B cell (primary cell): ENCODE results near the gene CACNA2D3. TPM values are rescaled to one million over a fixed set of nuclear protein-coding genes. Genes with fewer than 3 reads are reported as not detected.

Experiments used
- ATAC-seq: fragments of 200-7000 bp; cut with Tn5 transposase; one replicate; pipeline ENCODE4 v1.10.0; 2021; ENCODE audit warnings: low read depth, mild to moderate bottlenecking, moderate number of reproducible peaks, moderate library complexity
- CTCF ChIA-PET: fragments of 350-600 bp; sonication (Branson Sonifier 250); formaldehyde crosslinking; loops from one replicate; lab custom pipeline; 2021; ENCODE audit warnings: antibody characterized with exemption, inconsistent platforms; lab: Charles Lee
- POLR2A ChIA-PET: fragments of 350-600 bp; sonication (Branson Sonifier 250); formaldehyde crosslinking; loops from one replicate; lab custom pipeline; 2021; ENCODE audit warnings: antibody characterized with exemption; lab: Charles Lee
- DNase-seq: peaks from one replicate; pipeline ENCODE4 v3.0.0; 2013
- H2AFZ ChIP-seq: 2 replicates; pipeline ENCODE4 v1.6.1; 2012; ENCODE audit warnings: mild to moderate bottlenecking, low read depth, low read length; ENCODE audit not compliant: insufficient read depth, poor library complexity, severe bottlenecking
- H3K27ac ChIP-seq, 2 donors: 1 replicate in 1 of 2; 2 replicates in 1 of 2; pipeline ENCODE4 v1.5.1; 2012 to 2013; ENCODE audit warnings: low read length in 2 of 2, mild to moderate bottlenecking in 2 of 2, moderate library complexity in 1 of 2
- H3K27me3 ChIP-seq, 4 experiments: fragments of 200-600 bp in 1 of 4; sonication (generic) in 1 of 4; replicated peaks in 1 of 4; 1 replicate in 2 of 4; 2 replicates in 2 of 4; pipeline versions ENCODE4 v1.6.1 to v1.7.0; 2013 to 2016; ENCODE audit warnings: low read length in 3 of 4, mild to moderate bottlenecking in 2 of 4, mixed read lengths in 1 of 4, moderate library complexity in 1 of 4; ENCODE audit not compliant: insufficient read depth in 4 of 4, control insufficient read depth in 3 of 4; ENCODE audit errors: control extremely low read depth in 1 of 4
- H3K36me3 ChIP-seq, 2 experiments: replicated peaks in 1 of 2; 1 replicate in 1 of 2; 2 replicates in 1 of 2; pipeline versions ENCODE4 v1.6.1 to v1.7.1; 2013; ENCODE audit warnings: low read length in 1 of 2; ENCODE audit not compliant: insufficient read depth in 2 of 2, control insufficient read depth in 1 of 2; ENCODE audit errors: control extremely low read depth in 1 of 2, extremely low read depth in 1 of 2
- H3K4me1 ChIP-seq, 2 donors: fragments of 200-600 bp in 1 of 2; sonication (generic) in 1 of 2; 1 replicate in 1 of 2; 2 replicates in 1 of 2; pipeline versions ENCODE4 v1.5.1 to v1.6.1; 2013 to 2017; ENCODE audit warnings: low read length in 2 of 2; ENCODE audit not compliant: control insufficient read depth in 2 of 2, insufficient read depth in 2 of 2
- H3K4me2 ChIP-seq: replicated peaks from 2 replicates; pipeline ENCODE3; 2012; ENCODE audit warnings: mild to moderate bottlenecking, low read depth, low read length; ENCODE audit not compliant: poor library complexity, severe bottlenecking
- H3K4me3 ChIP-seq, 5 experiments: fragments of 200-600 bp in 1 of 5; sonication (generic) in 1 of 5; 1 replicate in 3 of 5; 2 replicates in 2 of 5; pipeline versions ENCODE4 v1.5.1 to v1.7.0; 2011 to 2016; ENCODE audit warnings: low read length in 4 of 5, mild to moderate bottlenecking in 4 of 5, low read depth in 2 of 5, control low read depth in 1 of 5, moderate library complexity in 1 of 5; ENCODE audit not compliant: insufficient read depth in 1 of 5; ENCODE audit errors: control extremely low read depth in 1 of 5, extremely low read depth in 1 of 5
- H3K79me2 ChIP-seq: fragments of 200-600 bp; sonication (generic); one replicate; pipeline ENCODE4 v1.6.0; 2016; ENCODE audit warnings: low read length; ENCODE audit not compliant: control insufficient read depth, insufficient read depth
- H3K9ac ChIP-seq: fragments of 200-600 bp; sonication (generic); 2 replicates; pipeline ENCODE4 v1.6.1; 2017; ENCODE audit warnings: mild to moderate bottlenecking, low read length, moderate library complexity
- H3K9me3 ChIP-seq, 3 donors: one replicate each; pipeline versions ENCODE4 v1.6.1 to v1.7.1; 2013; ENCODE audit warnings: low read length in 2 of 3; ENCODE audit not compliant: control insufficient read depth in 2 of 3, insufficient read depth in 1 of 3; ENCODE audit errors: control extremely low read depth in 1 of 3
- H4K20me1 ChIP-seq: 2 replicates; pipeline ENCODE4 v1.6.0; 2012; ENCODE audit warnings: mild to moderate bottlenecking, low read length; ENCODE audit not compliant: insufficient read depth, control insufficient read depth, poor library complexity, severe bottlenecking
- H3K27ac Mint-ChIP-seq: one replicate; pipeline ENCODE4 v1.8.0; 2021; ENCODE audit warnings: mixed read lengths
- H3K27me3 Mint-ChIP-seq: one replicate; pipeline ENCODE4 v1.8.0; 2021; ENCODE audit warnings: mixed read lengths
- H3K4me1 Mint-ChIP-seq: one replicate; pipeline ENCODE4 v1.8.0; 2021; ENCODE audit warnings: mixed read lengths
- H3K4me3 Mint-ChIP-seq: one replicate; pipeline ENCODE4 v1.8.0; 2021; ENCODE audit warnings: mixed read lengths
- H3K9me3 Mint-ChIP-seq: one replicate; pipeline ENCODE4 v1.8.0; 2022; ENCODE audit warnings: mixed read lengths; ENCODE audit not compliant: insufficient read depth
- EZH2 ChIP-seq: IDR thresholded peaks from 2 replicates; pipeline ENCODE4 v1.6.1; 2012; ENCODE audit warnings: borderline replicate concordance, low read depth, mild to moderate bottlenecking, moderate library complexity, low read length; ENCODE audit not compliant: insufficient read depth, poor library complexity, severe bottlenecking
- WGBS: methylation state at CpG from one replicate; pipeline ENCODE4 v1.1.5; 2013; ENCODE audit warnings: missing lambda C conversion rate; ENCODE audit not compliant: insufficient coverage; 5-methylcytosine and 5-hydroxymethylcytosine counted together
- intact Hi-C: fragments of 100-400 bp; cut with micrococcal nuclease; formaldehyde crosslinking; loops from one replicate; pipeline ENCODE4 v1.10.0; 2022
- polyA plus RNA-seq: library from polyadenylated mRNA; depleted of rRNA; stranded (reverse); fragments of >200 nt; gene quantifications from 2 replicates; pipeline ENCODE4 v1.2.3, GENCODE V29; 2012
- total RNA-seq, 2 donors: library from RNA; stranded (reverse); fragments of 120-200 nt in 1 of 2; gene quantifications; 1 replicate in 1 of 2; 2 replicates in 1 of 2; pipeline versions ENCODE4 v1.2.3 to v1.2.4, GENCODE V29; 2013 to 2022
- TF ChIP-seq, protein P1 (sequence below): fragments of 200-600 bp; IDR thresholded peaks from one replicate; pipeline ENCODE4 v1.8.0; 2022; ENCODE audit warnings: antibody characterized with exemption, mild to moderate bottlenecking

Gene CACNA2D3
- total and polyA plus RNA-seq, 2 donors (not counting 1 experiment from before 2014, with no cell fraction given), result not detected

DNA sequence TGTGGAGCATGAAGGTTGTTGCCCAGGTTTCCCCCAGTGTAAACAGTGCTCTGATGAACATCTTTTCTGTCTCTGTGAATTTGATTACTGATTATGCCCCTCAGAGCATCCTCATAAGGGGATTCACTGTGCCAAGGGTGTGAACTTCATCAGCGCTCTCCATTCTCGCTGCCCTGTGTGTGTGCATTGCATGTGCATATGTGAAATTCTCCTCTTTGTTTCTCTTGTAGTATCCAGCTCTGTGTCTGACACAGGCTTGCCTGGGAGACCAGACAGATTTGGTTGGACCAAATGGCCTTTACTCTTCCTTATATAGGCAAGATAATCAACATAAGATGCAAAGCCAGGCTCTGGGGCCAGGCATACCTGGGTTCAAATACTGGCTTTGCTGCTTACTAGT, 21.9 kb downstream of the CACNA2D3 start:
- ATAC-seq (no peak), DNase-seq (no peak)
- H3K4me3 ChIP-seq, result no peak overlapping the region
- Mint-ChIP-seq H3K9me3 (no peaks in the 10 kb centered on the region), H3K4me1 (no peaks in the 10 kb centered on the region), H3K4me3 (no peak overlapping the region), H3K27me3 (peaks cover 18% of the 10 kb centered on the region), H3K27ac (no peak overlapping the region)
- no peaks in the 10 kb centered on the region for H3K36me3 ChIP-seq
- no peak overlapping the region for H3K4me2 ChIP-seq
- TF ChIP-seq EZH2, result no peak
- TF ChIP-seq, protein P1, sequence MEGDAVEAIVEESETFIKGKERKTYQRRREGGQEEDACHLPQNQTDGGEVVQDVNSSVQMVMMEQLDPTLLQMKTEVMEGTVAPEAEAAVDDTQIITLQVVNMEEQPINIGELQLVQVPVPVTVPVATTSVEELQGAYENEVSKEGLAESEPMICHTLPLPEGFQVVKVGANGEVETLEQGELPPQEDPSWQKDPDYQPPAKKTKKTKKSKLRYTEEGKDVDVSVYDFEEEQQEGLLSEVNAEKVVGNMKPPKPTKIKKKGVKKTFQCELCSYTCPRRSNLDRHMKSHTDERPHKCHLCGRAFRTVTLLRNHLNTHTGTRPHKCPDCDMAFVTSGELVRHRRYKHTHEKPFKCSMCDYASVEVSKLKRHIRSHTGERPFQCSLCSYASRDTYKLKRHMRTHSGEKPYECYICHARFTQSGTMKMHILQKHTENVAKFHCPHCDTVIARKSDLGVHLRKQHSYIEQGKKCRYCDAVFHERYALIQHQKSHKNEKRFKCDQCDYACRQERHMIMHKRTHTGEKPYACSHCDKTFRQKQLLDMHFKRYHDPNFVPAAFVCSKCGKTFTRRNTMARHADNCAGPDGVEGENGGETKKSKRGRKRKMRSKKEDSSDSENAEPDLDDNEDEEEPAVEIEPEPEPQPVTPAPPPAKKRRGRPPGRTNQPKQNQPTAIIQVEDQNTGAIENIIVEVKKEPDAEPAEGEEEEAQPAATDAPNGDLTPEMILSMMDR, result no peak
- H2AFZ ChIP-seq, result no peak overlapping the region
- ChIA-PET POLR2A (no interaction called here), CTCF (no interaction called here)
- H3K79me2 ChIP-seq, result no peaks in the 10 kb centered on the region
- peaks cover 0 to 8% (median 0%) of the 10 kb centered on the region in 3 donors for H3K9me3 ChIP-seq
- intact Hi-C loops, result no loop called here
- no peak overlapping the region for H3K9ac ChIP-seq
- WGBS, result no CpG with 5 or more reads among the region's 2 CpGs
- peaks cover 0 to 4% (median 0%) of the 10 kb centered on the region in 4 experiments for H3K27me3 ChIP-seq
- no peaks in the 10 kb centered on the region for H3K4me1 ChIP-seq
- no peaks in the 10 kb centered on the region for H4K20me1 ChIP-seq
- no peak overlapping the region for H3K27ac ChIP-seq

DNA sequence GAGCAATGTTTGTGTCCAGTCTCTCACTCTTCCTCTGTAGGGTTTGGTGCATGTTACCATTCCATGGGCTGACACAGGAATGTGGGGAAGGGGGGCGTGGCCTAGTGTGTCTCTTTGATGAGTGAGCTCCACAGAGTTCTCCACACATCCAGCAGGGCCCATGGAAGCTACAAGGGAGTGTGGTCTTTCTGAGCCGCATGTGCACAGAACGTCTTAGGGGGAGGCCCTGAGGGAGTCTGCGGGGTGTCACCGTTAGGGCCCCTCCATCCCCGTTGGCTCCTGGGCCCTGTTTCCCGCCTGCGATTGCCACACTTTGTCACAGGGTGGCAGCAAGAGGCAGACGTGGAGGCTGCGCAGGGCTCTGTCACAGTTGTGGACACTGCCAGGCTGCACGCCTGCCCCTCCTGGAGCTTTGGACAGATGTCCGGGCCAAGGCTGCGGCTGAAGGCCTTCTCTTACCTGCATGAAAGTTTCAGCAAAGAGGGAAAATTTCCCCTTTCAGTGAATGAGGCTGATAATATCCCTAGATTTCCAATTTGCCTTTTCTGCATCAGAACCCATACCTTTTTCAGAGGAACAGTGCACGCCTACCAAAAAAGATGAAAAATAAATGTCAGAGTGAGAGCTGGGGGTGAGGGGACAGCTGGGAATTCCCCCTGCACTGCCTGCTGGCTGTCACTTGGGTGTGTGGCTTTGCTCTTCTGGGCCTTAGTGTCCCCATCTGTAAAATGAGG, 24.3 kb downstream of the CACNA2D3 start:
- 4% methylated on average over 12 of the region's 14 CpGs for WGBS
- Histone ChIP-seq H3K4me1 (no peaks in the 10 kb centered on the region), H3K27ac (no peak overlapping the region), H3K27me3 (peaks cover 0 to 4% (median 0%) of the 10 kb centered on the region in 4 experiments), H3K4me3 (no peak overlapping the region), H2AFZ (no peak overlapping the region), H3K79me2 (no peaks in the 10 kb centered on the region), H3K9me3 (peaks cover 0 to 11% (median 0%) of the 10 kb centered on the region in 3 donors), H4K20me1 (no peaks in the 10 kb centered on the region), H3K36me3 (no peaks in the 10 kb centered on the region), H3K4me2 (no peak overlapping the region), H3K9ac (no peak overlapping the region)
- ChIA-PET CTCF (no interaction called here), POLR2A (no interaction called here)
- no peak for DNase-seq
- intact Hi-C loops, result no loop called here
- Mint-ChIP-seq H3K4me3 (no peak overlapping the region), H3K4me1 (no peaks in the 10 kb centered on the region), H3K27me3 (peaks cover 18% of the 10 kb centered on the region), H3K27ac (no peak overlapping the region), H3K9me3 (no peaks in the 10 kb centered on the region)
- ATAC-seq, result no peak
- no peak for TF ChIP-seq EZH2
- TF ChIP-seq, protein P1, result no peak
